K562 (cell line): ENCODE data around the gene ANKRD10. TPM values are rescaled to one million over a fixed set of nuclear protein-coding genes. Genes with fewer than 3 reads are reported as not detected.

Source experiments
- BRCA1 ChIP-seq, 2 experiments: fragments of 450-650 bp in 1 of 2; sonication (generic) in 1 of 2; formaldehyde crosslinking in 1 of 2; IDR thresholded peaks; 2 replicates each; pipeline versions ENCODE4 v1.5.0 to v1.6.1; 2017 to 2020; ENCODE audit warnings: mild to moderate bottlenecking in 1 of 2, missing genetic modification reagents in 1 of 2
- ELF1 ChIP-seq: fragments of 200-800 bp; sonication (Bioruptor generic); IDR thresholded peaks from 2 replicates; pipeline ENCODE4 v1.6.1; 2016; ENCODE audit warnings: missing genetic modification characterization, missing compliant biosample characterization
- HSF4 ChIP-seq: fragments of 250-450 bp; sonication (Bioruptor Pico); IDR thresholded peaks from 2 replicates; pipeline ENCODE4 v2.1.2; 2022; ENCODE audit warnings: mild to moderate bottlenecking, moderate library complexity, borderline replicate concordance
- PCBP2 ChIP-seq: fragments of 200-400 bp; formaldehyde crosslinking; IDR thresholded peaks from 2 replicates; pipeline ENCODE4 v1.6.1; 2018; ENCODE audit warnings: low read length, low read depth, mild to moderate bottlenecking, moderate library complexity; ENCODE audit not compliant: poor library complexity, severe bottlenecking
- PHB ChIP-seq: fragments of 250-450 bp; sonication (Bioruptor Pico); IDR thresholded peaks from 2 replicates; pipeline ENCODE4 v1.5.0; 2021
- RBM15 ChIP-seq: fragments of 200-400 bp; formaldehyde crosslinking; IDR thresholded peaks from 2 replicates; pipeline ENCODE4 v1.6.1; 2018; ENCODE audit warnings: mild to moderate bottlenecking, low read length, moderate library complexity; ENCODE audit not compliant: insufficient read depth
- RNF2 ChIP-seq: sonication (generic); IDR thresholded peaks from 2 replicates; pipeline ENCODE4 v1.6.1; 2016
- TFAM ChIP-seq: fragments of 250-450 bp; sonication (Bioruptor Pico); conservative IDR thresholded peaks from 2 replicates; pipeline ENCODE4 v1.5.0; 2021; ENCODE audit warnings: mild to moderate bottlenecking, moderate library complexity
- ZNF140 ChIP-seq: fragments of 250-450 bp; sonication (Bioruptor Pico); IDR thresholded peaks from 2 replicates; pipeline ENCODE4 v1.8.0; 2021; ENCODE audit warnings: moderate library complexity, mild to moderate bottlenecking, inconsistent platforms
- ZNF354B ChIP-seq: fragments of 250-450 bp; sonication (Bioruptor Pico); IDR thresholded peaks from 2 replicates; pipeline ENCODE4 v1.4.0; 2020
- ZNF764 ChIP-seq: fragments of 250-450 bp; sonication (Bioruptor Pico); IDR thresholded peaks from 2 replicates; pipeline ENCODE4 v1.4.0; 2020; ENCODE audit warnings: low read depth, mild to moderate bottlenecking, moderate library complexity
- polyA plus RNA-seq, 8 experiments: library from polyadenylated mRNA; depleted of rRNA in 4 of 8; stranded (reverse) in 5 of 8; unstranded in 3 of 8; fragments of >200 nt; fragmentation: Nextera tagmentation in 2 of 8; fragmentation: Illumina TruSeq in 1 of 8; extraction: Ambion mirVana in 2 of 8; extraction: Trizol in 1 of 8; gene quantifications; 2 replicates each; pipeline versions ENCODE4 v1.2.1 to v1.2.3, GENCODE V29; 2011 to 2014; ENCODE audit warnings: inconsistent platforms in 1 of 8, missing spikeins in 1 of 8
- total RNA-seq, 7 experiments: library from RNA; depleted of rRNA in 6 of 7; stranded (reverse); fragments of >200 nt in 6 of 7; fragmentation: Illumina TruSeq in 2 of 7; extraction: Trizol in 2 of 7; gene quantifications; 2 replicates each; pipeline versions ENCODE4 v1.2.1 to v1.2.3, GENCODE V29; 2011 to 2021; ENCODE audit warnings: low replicate concordance in 1 of 7
- TF ChIP-seq, protein P1 (sequence below), 2 experiments: fragments of 450-650 bp; IDR thresholded peaks; 2 replicates each; pipeline ENCODE4 v1.6.1; 2016; ENCODE audit warnings: mild to moderate bottlenecking in 2 of 2, borderline replicate concordance in 1 of 2, low read depth in 1 of 2, moderate library complexity in 1 of 2
- TF ChIP-seq, protein P2 (sequence below): fragments of 450-650 bp; IDR thresholded peaks from 2 replicates; pipeline ENCODE4 v1.6.1; 2016; ENCODE audit warnings: borderline replicate concordance
- TF ChIP-seq, protein P3 (sequence below): sonication (generic); formaldehyde crosslinking; IDR thresholded peaks from 2 replicates; pipeline ENCODE4 v1.5.0; 2020; ENCODE audit warnings: missing genetic modification reagents
- TF ChIP-seq, protein P4 (sequence below): fragments of 250-450 bp; sonication (Bioruptor Pico); IDR thresholded peaks from 2 replicates; pipeline ENCODE4 v1.8.0; 2022; ENCODE audit warnings: moderate library complexity, mild to moderate bottlenecking, inconsistent platforms

Gene ANKRD10
- total and polyA plus RNA-seq, 9 of the 15 experiments (the other 6 are each of a cell fraction or from before 2014, with no cell fraction given): 21.7 to 183 (median 45.0) TPM

GRCh38 chr13:110914331-110915056, 375 bp downstream of the ANKRD10 start (continued):
- TF ChIP-seq, protein P1, sequence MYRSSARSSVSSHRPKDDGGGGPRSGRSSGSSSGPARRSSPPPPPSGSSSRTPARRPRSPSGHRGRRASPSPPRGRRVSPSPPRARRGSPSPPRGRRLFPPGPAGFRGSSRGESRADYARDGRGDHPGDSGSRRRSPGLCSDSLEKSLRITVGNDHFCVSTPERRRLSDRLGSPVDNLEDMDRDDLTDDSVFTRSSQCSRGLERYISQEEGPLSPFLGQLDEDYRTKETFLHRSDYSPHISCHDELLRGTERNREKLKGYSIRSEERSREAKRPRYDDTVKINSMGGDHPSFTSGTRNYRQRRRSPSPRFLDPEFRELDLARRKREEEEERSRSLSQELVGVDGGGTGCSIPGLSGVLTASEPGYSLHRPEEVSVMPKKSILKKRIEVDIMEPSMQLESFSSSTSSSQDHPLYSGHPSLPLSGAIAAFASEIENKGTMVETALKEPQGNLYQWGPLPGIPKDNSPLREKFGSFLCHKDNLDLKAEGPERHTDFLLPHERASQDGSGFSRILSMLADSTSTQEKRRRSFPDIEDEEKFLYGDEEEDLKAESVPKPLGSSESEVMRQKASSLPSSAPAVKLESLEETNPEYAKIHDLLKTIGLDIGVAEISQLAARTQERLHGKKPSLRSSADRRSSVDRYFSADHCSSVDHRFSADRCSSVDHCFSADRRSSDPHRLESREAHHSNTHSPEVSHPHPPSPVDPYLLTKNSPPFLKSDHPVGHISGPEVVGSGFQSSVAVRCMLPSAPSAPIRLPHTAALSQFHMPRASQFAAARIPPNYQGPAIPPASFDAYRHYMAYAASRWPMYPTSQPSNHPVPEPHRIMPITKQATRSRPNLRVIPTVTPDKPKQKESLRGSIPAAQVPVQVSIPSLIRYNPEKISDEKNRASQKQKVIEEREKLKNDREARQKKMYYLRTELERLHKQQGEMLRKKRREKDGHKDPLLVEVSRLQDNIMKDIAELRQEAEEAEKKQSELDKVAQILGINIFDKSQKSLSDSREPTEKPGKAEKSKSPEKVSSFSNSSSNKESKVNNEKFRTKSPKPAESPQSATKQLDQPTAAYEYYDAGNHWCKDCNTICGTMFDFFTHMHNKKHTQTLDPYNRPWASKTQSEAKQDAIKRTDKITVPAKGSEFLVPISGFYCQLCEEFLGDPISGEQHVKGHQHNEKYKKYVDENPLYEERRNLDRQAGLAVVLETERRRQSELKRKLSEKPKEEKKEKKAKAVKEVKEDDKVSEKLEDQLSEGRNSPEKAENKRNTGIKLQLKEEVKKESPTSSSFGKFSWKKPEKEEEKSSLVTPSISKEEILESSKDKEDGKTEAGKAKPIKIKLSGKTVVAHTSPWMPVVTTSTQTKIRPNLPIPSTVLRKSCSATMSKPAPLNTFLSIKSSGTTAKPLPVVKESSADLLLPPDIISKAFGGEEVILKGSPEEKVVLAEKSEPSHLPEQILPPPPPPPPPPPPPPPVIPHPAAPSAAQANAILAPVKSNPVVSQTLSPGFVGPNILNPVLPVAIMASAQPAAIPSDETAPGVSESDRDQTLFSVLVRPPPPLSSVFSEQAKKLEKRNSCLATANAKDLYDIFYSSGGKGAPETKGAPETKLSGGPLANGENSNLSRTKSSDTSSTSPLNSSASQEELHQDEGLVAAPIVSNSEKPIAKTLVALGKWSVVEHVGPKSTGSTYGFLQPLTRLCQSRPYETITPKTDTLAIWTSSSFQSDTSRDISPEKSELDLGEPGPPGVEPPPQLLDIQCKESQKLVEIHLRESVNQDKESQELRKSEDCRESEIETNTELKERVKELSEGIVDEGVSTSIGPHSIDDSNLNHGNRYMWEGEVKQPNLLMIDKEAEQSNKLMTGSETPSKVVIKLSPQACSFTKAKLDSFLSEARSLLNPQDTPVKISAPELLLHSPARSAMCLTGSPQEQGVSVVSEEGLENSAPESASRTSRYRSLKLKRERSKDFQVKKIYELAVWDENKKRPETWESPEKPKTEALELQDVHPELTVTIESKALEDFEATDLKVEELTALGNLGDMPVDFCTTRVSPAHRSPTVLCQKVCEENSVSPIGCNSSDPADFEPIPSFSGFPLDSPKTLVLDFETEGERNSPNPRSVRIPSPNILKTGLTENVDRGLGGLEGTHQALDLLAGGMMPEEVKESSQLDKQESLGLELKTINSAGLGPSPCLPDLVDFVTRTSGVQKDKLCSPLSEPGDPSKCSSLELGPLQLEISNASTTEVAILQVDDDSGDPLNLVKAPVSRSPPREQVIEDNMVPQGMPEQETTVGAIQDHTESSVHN (IDR thresholded peaks at IDR 0.05; ENCODE audit: borderline replicate concordance in 1 of 2, low read depth in 1 of 2): no peak
- TF ChIP-seq ZNF140 (CRISPR knock-in tag) (no peak), ZNF354B (CRISPR knock-in tag) (no peak), PHB (CRISPR knock-in tag) (no peak), RNF2 (no peak), PCBP2 (no peak), ZNF764 (CRISPR knock-in tag) (no peak), TFAM (CRISPR knock-in tag) (no peak), ELF1 (tag) (peak; percentile 96), HSF4 (CRISPR knock-in tag) (no peak), BRCA1 (IDR thresholded peaks at IDR 0.05) (no peak), BRCA1 (CRISPR knock-in tag; IDR thresholded peaks at IDR 0.05) (no peak), RBM15 (no peak)
- TF ChIP-seq, protein P2, sequence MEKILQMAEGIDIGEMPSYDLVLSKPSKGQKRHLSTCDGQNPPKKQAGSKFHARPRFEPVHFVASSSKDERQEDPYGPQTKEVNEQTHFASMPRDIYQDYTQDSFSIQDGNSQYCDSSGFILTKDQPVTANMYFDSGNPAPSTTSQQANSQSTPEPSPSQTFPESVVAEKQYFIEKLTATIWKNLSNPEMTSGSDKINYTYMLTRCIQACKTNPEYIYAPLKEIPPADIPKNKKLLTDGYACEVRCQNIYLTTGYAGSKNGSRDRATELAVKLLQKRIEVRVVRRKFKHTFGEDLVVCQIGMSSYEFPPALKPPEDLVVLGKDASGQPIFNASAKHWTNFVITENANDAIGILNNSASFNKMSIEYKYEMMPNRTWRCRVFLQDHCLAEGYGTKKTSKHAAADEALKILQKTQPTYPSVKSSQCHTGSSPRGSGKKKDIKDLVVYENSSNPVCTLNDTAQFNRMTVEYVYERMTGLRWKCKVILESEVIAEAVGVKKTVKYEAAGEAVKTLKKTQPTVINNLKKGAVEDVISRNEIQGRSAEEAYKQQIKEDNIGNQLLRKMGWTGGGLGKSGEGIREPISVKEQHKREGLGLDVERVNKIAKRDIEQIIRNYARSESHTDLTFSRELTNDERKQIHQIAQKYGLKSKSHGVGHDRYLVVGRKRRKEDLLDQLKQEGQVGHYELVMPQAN: peak; percentile 56; the same call in 1 of the 2 replicates
- TF ChIP-seq, protein P3, sequence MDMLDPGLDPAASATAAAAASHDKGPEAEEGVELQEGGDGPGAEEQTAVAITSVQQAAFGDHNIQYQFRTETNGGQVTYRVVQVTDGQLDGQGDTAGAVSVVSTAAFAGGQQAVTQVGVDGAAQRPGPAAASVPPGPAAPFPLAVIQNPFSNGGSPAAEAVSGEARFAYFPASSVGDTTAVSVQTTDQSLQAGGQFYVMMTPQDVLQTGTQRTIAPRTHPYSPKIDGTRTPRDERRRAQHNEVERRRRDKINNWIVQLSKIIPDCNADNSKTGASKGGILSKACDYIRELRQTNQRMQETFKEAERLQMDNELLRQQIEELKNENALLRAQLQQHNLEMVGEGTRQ (CRISPR knock-in tag): no peak
- TF ChIP-seq, protein P4, sequence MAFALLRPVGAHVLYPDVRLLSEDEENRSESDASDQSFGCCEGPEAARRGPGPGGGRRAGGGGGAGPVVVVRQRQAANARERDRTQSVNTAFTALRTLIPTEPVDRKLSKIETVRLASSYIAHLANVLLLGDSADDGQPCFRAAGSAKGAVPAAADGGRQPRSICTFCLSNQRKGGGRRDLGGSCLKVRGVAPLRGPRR: no peak
